Astrocyte (in vitro differentiated cells and primary cell): ENCODE measurements around the gene SLC15A5.

ENCODE experiments used
- CTCF ChIP-seq: IDR thresholded peaks from 2 replicates; pipeline ENCODE4 v1.5.1; 2011; ENCODE audit warnings: low read depth, mild to moderate bottlenecking, inconsistent platforms, low read length, moderate library complexity; ENCODE audit not compliant: insufficient read depth
- EZH2 ChIP-seq: IDR thresholded peaks from 2 replicates; pipeline ENCODE4 v1.6.1; 2012; ENCODE audit warnings: mild to moderate bottlenecking, low read length, inconsistent platforms; ENCODE audit not compliant: insufficient read depth

DNA sequence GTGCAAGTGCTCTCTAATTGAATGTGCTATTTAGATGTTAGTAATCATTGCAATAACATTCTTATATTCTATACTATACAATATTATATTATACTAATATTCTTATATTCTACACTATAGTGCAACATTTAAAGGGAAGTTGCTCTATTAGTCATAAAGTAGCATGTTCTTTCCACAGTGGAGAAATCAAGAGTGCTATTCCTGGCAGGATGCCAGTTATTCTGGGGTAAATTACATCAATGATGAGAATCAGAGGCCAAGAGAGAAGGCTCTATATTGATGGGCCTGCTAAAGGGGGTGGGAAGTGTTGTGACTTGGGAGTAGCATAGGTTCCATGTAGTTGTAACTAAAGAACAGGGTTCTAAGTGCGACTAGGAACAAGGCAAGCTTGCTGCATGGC is 121.5 kb downstream of the SLC15A5 start:
- no peak for TF ChIP-seq CTCF
- no peak for TF ChIP-seq EZH2
